ENCODE data around the gene SLC35F4.

- TF ChIP-seq POLR2A (IDR thresholded peaks at IDR 0.05) (no peak), CTCF (IDR thresholded peaks at IDR 0.05) (no peak)
These were observed 231.6 kb downstream of the SLC35F4 start for GRCh38 chr14:57634335-57634734.

All from adrenal gland (tissue), 5 donors.